Colonic mucosa (tissue), 4 donors: ENCODE results near the gene GFOD1. TPM values are rescaled to one million over a fixed set of nuclear protein-coding genes. Genes with fewer than 3 reads are reported as not detected.

Experiments
- DNase-seq: peaks from one replicate; pipeline ENCODE4 v3.0.0-alpha.2; 2020
- H3K27ac ChIP-seq: fragments of 200-600 bp; one replicate; pipeline ENCODE4 v1.8.0; 2021
- H3K27me3 ChIP-seq: fragments of 200-600 bp; one replicate; pipeline ENCODE4 v1.8.0; 2021
- H3K36me3 ChIP-seq: fragments of 200-600 bp; one replicate; pipeline ENCODE4 v1.8.0; 2021
- H3K4me1 ChIP-seq: fragments of 200-600 bp; one replicate; pipeline ENCODE4 v1.8.0; 2021; ENCODE audit warnings: mild to moderate bottlenecking
- H3K4me3 ChIP-seq: fragments of 200-600 bp; one replicate; pipeline ENCODE4 v1.8.0; 2021
- H3K9ac ChIP-seq, 2 donors: one replicate each; pipeline ENCODE4 v1.7.0; 2013; ENCODE audit warnings: control low read depth in 2 of 2, low read depth in 2 of 2, low read length in 2 of 2
- H3K9me3 ChIP-seq: fragments of 200-600 bp; one replicate; pipeline ENCODE4 v1.8.0; 2021
- intact Hi-C: fragments of 100-400 bp; cut with DNase I; formaldehyde crosslinking; loops from one replicate; pipeline ENCODE4 v1.14.1; 2022
- total RNA-seq, 2 donors: library from RNA; stranded (reverse); fragmentation: NEBNext Ultra II Directional in 1 of 2; extraction: Animal tissue kit (Norgen Biotek cat#: 25700) in 1 of 2; gene quantifications; one replicate each; pipeline ENCODE4 v1.2.1, GENCODE V29; 2021
- TF ChIP-seq, protein P1 (sequence below): fragments of 200-600 bp; IDR thresholded peaks from one replicate; pipeline ENCODE4 v1.8.0; 2022; ENCODE audit warnings: antibody characterized with exemption, mild to moderate bottlenecking
- donor health status: healthy.
- donor health status: DM: no; HTN: no; CAD: no.
- donor health status: DM: no; HTN: no; CAD: no.

GFOD1 gene
- total RNA-seq, 2 donors from 2014 or later: 6.9 to 7.6 TPM

DNA sequence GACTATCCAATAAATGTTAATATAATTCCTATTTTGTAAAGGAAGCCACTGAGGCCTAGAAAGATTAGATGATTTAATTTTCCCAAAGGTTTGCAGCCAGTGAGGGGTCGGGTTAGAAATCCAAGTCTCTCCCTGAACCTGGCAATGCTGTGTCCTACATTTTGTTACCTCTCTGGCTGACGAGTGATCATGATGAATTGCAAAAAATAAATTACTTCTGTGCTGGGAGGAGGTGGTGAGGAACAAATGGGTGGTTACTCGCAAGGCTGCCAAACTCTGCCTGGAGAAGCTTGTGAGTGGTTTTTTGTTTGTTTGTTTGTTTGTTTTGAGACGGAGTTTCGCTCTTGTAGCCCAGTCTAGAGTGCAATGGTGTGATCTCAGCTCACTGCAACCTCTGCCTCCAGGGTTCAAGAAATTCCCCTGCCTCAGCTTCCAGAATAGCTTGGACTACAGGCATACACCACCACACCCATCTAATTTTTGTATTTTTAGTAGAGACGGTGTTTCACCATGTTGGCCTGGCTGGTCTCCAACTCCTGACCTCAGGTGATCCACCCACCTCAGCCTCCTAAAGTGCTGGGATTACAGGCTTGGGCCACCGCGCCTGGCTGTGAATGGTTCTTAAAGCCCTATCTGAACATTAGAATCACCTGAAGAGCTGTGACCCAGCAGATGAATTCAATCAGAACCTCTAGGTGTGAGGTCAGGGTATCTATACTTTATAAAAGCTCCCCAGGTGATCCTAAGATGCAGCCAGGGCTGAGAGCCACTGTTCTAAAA is 138.9 kb downstream of the GFOD1 start:
- no peak overlapping the region for H3K4me3 ChIP-seq
- no peak for DNase-seq
- H3K4me1 ChIP-seq: no peaks in the 10 kb centered on the region
- intact Hi-C loops: no loop called here
- no peak overlapping the region for H3K9ac ChIP-seq
- H3K27ac ChIP-seq: no peak overlapping the region
- no peaks in the 10 kb centered on the region for H3K27me3 ChIP-seq
- H3K9me3 ChIP-seq: no peaks in the 10 kb centered on the region
- TF ChIP-seq, protein P1, sequence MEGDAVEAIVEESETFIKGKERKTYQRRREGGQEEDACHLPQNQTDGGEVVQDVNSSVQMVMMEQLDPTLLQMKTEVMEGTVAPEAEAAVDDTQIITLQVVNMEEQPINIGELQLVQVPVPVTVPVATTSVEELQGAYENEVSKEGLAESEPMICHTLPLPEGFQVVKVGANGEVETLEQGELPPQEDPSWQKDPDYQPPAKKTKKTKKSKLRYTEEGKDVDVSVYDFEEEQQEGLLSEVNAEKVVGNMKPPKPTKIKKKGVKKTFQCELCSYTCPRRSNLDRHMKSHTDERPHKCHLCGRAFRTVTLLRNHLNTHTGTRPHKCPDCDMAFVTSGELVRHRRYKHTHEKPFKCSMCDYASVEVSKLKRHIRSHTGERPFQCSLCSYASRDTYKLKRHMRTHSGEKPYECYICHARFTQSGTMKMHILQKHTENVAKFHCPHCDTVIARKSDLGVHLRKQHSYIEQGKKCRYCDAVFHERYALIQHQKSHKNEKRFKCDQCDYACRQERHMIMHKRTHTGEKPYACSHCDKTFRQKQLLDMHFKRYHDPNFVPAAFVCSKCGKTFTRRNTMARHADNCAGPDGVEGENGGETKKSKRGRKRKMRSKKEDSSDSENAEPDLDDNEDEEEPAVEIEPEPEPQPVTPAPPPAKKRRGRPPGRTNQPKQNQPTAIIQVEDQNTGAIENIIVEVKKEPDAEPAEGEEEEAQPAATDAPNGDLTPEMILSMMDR: no peak
- no peaks in the 10 kb centered on the region for H3K36me3 ChIP-seq

DNA sequence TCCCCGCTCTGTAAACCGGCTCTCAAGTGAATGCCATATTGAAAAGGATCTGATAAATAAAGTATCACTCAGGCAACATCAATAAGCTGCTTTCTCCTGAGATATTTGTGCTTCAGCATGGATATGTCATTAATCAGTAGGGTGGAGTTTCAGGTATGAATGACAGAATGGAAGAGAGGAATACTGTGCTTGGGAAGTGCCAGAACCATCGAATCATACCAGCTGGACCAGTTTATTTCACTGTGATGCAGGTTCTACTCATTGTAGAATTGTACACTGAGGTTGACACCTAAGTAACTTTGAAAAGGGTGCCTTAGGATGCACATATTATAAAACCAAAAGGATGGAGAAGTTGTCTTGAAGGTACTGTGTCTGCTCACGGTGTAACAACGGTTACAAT is 141.2 kb downstream of the GFOD1 start:
- intact Hi-C loops: no loop called here
- H3K4me3 ChIP-seq: no peak overlapping the region
- H3K36me3 ChIP-seq: no peaks in the 10 kb centered on the region
- H3K27me3 ChIP-seq: no peaks in the 10 kb centered on the region
- H3K9ac ChIP-seq: no peak overlapping the region
- no peak for DNase-seq
- no peak overlapping the region for H3K27ac ChIP-seq
- TF ChIP-seq, protein P1: no peak
- H3K9me3 ChIP-seq: no peaks in the 10 kb centered on the region
- H3K4me1 ChIP-seq: no peaks in the 10 kb centered on the region

- no peak overlapping the region for H3K27ac ChIP-seq
- H3K4me1 ChIP-seq: no peaks in the 10 kb centered on the region
- no peaks in the 10 kb centered on the region for H3K9me3 ChIP-seq
- no peak for DNase-seq
- H3K9ac ChIP-seq: no peak overlapping the region
- no peak overlapping the region for H3K4me3 ChIP-seq
- H3K36me3 ChIP-seq: no peaks in the 10 kb centered on the region
- no peaks in the 10 kb centered on the region for H3K27me3 ChIP-seq
- TF ChIP-seq, protein P1: no peak
- intact Hi-C loops: no loop called here
Observed at GRCh38 chr6:13342414-13343019, 144.9 kb downstream of the GFOD1 start.

- TF ChIP-seq, protein P1: no peak
- H3K4me1 ChIP-seq: no peaks in the 10 kb centered on the region
- H3K36me3 ChIP-seq: no peaks in the 10 kb centered on the region
- H3K27me3 ChIP-seq: no peaks in the 10 kb centered on the region
- H3K27ac ChIP-seq: no peak overlapping the region
- no peak overlapping the region for H3K4me3 ChIP-seq
- intact Hi-C loops: loop anchor here (10.0 kb wide), 1 partner anchor 725 kb away; no protein-coding TSS in a partner anchor
- no peak overlapping the region for H3K9ac ChIP-seq
- H3K9me3 ChIP-seq: no peaks in the 10 kb centered on the region
- no peak for DNase-seq
Observed at GRCh38 chr6:13339863-13340630, 147.4 kb downstream of the GFOD1 start.

DNA sequence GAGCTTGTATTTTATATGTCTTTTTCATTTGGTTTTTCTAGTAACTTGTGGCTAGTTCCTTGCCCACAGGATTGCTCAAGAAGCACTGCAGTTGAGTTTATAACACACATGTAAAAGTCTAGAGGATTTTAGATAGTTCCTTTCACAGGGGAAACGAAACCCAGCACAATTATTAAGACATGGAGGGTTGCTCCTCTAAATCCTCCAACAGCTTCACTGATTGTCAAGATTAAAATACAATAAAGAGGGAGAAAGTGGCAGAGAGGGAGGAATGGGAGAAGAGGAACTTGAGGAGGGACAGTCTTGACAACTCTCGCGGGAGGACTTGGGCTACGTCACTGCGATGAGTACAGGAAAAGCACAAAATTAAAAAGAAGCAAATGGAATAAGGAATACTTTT is 149.4 kb downstream of the GFOD1 start:
- TF ChIP-seq, protein P1: no peak
- H3K4me3 ChIP-seq: no peak overlapping the region
- no peaks in the 10 kb centered on the region for H3K4me1 ChIP-seq
- H3K27me3 ChIP-seq: no peaks in the 10 kb centered on the region
- H3K9ac ChIP-seq: no peak overlapping the region
- H3K9me3 ChIP-seq: no peaks in the 10 kb centered on the region
- DNase-seq: no peak
- intact Hi-C loops: loop anchor here (10.0 kb wide), 1 partner anchor 727 kb away; no protein-coding TSS in a partner anchor
- no peaks in the 10 kb centered on the region for H3K36me3 ChIP-seq
- H3K27ac ChIP-seq: no peak overlapping the region
